OCI-LY7 (cell line): Measurements from ENCODE around the gene ACP4.

ENCODE experiments used
- CTCF ChIP-seq: fragments of 200-600 bp; sonication (generic); conservative IDR thresholded peaks from 2 replicates; pipeline ENCODE4 v1.5.1; 2014; ENCODE audit warnings: mild to moderate bottlenecking, antibody characterized with exemption, low read length, moderate library complexity, mixed read lengths
- EZH2phosphoT487 ChIP-seq: fragments of 200-600 bp; sonication (generic); IDR thresholded peaks from 2 replicates; pipeline ENCODE4 v1.6.1; 2018; ENCODE audit warnings: low read depth, borderline replicate concordance, mild to moderate bottlenecking, mixed run types, antibody characterized with exemption, low read length, moderate library complexity, mixed read lengths

- TF ChIP-seq CTCF (no peak), EZH2phosphoT487 (no peak)
Measured at GRCh38 chr19:50842130-50842529, 51.9 kb downstream of the ACP4 start.
